Adipose tissue (tissue), 3 donors: ENCODE data around the gene SUSD1. TPM values are rescaled to one million over a fixed set of nuclear protein-coding genes. Genes with fewer than 3 reads are reported as not detected.
"Not testable (repeated sequence)": the region's sequence is repeated elsewhere in the genome, so short reads cannot be mapped to it uniquely, and the experiment has no call there.

Source experiments
- H3K27ac ChIP-seq: one replicate; pipeline ENCODE4 v1.5.1; 2013; ENCODE audit warnings: low read depth, low read length
- WGBS, 3 donors: extraction: QIAGEN DNeasy Blood & Tissue Kit; methylation state at CpG; one replicate each; pipeline ENCODE4 v1.1.7; 2013; 5-methylcytosine and 5-hydroxymethylcytosine counted together
- polyA plus RNA-seq, 3 donors: library from polyadenylated mRNA; stranded (reverse); fragments of 200-250 nt; gene quantifications; one replicate each; pipeline ENCODE4 v1.2.3, GENCODE V29; 2013
- donor health status: healthy with polysubstance abuse.
- donor health status: Bipolar disorder and iron deficiency.
- donor health status: healthy.

The SUSD1 gene
- polyA plus RNA-seq, 3 donors: 2.9 to 6.5 (median 5.7) TPM

DNA sequence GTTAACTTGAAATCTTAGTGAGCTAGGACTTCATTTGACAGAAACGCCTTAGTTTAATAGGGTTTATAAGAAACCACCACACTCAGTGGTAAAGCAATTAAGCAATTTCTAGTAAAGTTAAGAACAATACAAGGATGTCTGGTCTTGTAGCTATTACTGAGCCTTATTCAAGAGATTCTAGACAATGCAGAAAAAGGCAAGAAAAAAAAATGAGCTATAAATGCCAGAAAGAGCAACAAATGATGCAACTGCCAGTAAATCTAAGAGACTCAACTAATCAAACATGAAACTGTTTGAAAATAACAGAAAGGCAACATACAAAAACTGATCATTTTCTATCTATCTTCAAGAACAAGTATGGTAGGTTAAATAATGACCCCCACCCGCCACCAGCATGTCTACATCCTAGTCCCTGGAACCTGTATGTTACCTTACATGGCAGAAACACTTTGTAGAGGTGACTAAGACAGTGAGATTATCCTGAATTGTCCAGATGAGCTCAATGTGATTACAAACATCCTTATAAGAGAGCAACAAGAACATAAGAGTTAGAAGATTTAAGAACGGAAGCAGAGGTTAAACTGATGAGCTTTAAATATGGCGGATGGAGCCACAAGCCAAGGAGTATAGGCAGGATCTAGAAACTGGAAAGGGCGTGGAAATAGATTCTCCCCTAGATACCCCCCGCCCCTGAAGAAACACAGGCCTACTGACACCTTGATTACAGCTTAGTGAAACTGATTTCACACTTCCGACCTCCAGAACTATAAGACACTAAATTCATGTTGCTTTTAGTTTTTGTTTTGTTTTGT is 93.0 kb downstream of the SUSD1 start:
- H3K27ac ChIP-seq: no peak overlapping the region
- WGBS, 3 donors: 60 to 84% (median 72%) methylated on average over 7 of the region's 7 CpGs

GRCh38 chr9:112080831-112081542 is 94.1 kb downstream of the SUSD1 start:
- WGBS, 3 donors: 68 to 78% (median 77%) methylated on average over 5 of the region's 5 CpGs
- H3K27ac ChIP-seq: no peak overlapping the region

DNA sequence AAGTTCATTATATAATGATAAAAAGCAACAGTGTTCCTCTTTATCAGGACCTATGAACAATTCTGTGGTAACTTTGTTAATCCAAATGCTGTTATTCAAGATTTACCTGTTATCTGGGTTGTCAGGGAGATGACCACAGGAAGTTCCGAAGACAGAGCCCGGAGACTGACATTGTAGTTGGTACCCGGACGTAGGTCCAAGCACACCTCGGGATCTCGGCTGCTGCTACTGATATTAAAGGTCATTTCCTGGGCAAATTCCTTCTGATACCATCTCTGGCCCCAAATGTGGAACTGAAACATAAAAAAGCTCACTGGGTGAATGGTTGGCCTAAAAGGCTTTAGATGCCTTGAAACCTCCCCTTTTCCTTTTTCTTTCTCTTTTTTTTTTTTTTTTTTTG is 96.7 kb downstream of the SUSD1 start:
- no peak overlapping the region for H3K27ac ChIP-seq
- WGBS, 3 donors: 61 to 82% (median 71%) methylated on average over 6 of the region's 6 CpGs

DNA sequence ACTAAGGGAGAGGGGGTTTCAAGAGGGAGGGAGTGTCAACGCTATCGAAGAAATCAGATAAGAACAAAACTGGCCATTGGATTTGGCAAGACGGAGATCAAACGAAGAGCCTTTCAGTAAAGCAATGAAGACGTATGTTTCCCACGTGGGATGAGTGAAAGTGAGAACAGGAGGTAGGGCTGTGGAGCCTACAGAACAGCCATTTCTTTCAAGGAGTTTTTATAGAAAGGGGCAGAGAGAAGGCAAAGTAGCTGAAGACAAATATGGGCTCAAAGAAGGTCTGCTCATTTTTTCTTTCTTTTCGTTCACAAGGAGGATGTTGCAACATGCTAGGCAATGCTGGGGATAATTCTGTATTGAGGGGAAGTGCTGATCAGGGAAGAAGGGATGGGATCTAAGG is 98.3 kb downstream of the SUSD1 start:
- WGBS, 3 donors: 71 to 78% (median 77%) methylated on average over 7 of the region's 7 CpGs
- no peak overlapping the region for H3K27ac ChIP-seq

- H3K27ac ChIP-seq: no peak overlapping the region
- 21 to 24% (median 23%) methylated on average over 2 of the region's 2 CpGs for WGBS, 3 donors
Observed at GRCh38 chr9:112075009-112075378, 100.1 kb downstream of the SUSD1 start.

GRCh38 chr9:112074250-112075008 is 100.7 kb downstream of the SUSD1 start:
- 38 to 67% (median 45%) methylated on average over 11 of the region's 11 CpGs for WGBS, 3 donors
- peak overlapping the region; percentile 1 for H3K27ac ChIP-seq

GRCh38 chr9:112073639-112074173 is 101.4 kb downstream of the SUSD1 start:
- H3K27ac ChIP-seq: not testable (repeated sequence)
- WGBS, 3 donors: 88 to 95% (median 89%) methylated on average over 10 of the region's 10 CpGs

- 66 to 71% (median 66%) methylated on average over 9 of the region's 9 CpGs for WGBS, 3 donors
- H3K27ac ChIP-seq: no peak overlapping the region
Observed at GRCh38 chr9:112072721-112073638, 102.1 kb downstream of the SUSD1 start.

GRCh38 chr9:112069318-112070169 is 105.6 kb downstream of the SUSD1 start:
- H3K27ac ChIP-seq: no peak overlapping the region
- 78 to 88% (median 82%) methylated on average over 15 of the region's 15 CpGs for WGBS, 3 donors

GRCh38 chr9:112065806-112066606 is 109.1 kb downstream of the SUSD1 start:
- 42 to 93% (median 85%) methylated on average over 14 of the region's 14 CpGs for WGBS, 3 donors
- H3K27ac ChIP-seq: no peak overlapping the region

DNA sequence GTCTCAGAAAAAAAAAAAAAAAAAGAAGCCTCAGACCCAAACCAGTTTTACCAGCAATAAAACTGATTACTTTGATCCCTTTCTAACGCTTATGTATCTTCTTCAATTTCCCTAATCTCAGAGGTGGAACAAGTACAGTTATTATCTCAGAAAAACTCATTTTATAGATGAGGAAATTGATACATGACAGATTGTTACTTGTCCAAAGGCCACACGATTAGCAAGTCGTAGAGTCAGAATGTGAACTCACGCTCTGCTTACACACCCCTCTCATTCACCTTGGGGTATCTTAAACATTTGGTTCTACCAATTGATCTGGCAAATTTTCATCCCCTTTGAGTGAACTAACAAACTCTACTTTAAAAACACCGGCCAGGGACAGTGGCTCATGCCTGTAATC is 110.2 kb downstream of the SUSD1 start:
- H3K27ac ChIP-seq: no peak overlapping the region

GRCh38 chr9:112063586-112063985 is 111.5 kb downstream of the SUSD1 start:
- no peak overlapping the region for H3K27ac ChIP-seq
- 86 to 92% (median 92%) methylated on average over 4 of the region's 4 CpGs for WGBS, 3 donors

More for the DNA sequence above, 110.2 kb downstream of the SUSD1 start:
- 81 to 97% (median 95%) methylated on average over 5 of the region's 5 CpGs for WGBS, 3 donors

DNA sequence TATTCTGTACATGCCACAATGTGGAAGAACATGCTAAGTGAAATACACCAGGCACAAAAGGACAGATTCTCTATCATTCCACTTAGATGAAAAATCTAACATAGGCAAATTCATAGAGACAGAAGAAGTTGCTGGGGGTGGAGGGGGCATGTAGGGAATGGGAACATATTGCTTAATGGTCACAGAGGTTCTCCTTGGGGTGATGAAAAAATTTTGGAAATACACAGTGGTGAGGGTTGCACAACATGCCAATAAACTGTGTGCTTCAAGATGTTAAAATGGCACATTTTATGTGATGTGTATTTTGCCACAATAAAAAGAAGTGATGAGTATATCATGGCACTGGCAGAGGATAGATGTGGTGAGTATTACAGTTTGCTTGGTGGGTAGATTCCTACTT is 111.9 kb downstream of the SUSD1 start:
- no peak overlapping the region for H3K27ac ChIP-seq

GRCh38 chr9:112061152-112061740 is 113.9 kb downstream of the SUSD1 start:
- no peak overlapping the region for H3K27ac ChIP-seq
- WGBS, 3 donors: 4 to 53% (median 5%) methylated on average over 3 of the region's 3 CpGs

DNA sequence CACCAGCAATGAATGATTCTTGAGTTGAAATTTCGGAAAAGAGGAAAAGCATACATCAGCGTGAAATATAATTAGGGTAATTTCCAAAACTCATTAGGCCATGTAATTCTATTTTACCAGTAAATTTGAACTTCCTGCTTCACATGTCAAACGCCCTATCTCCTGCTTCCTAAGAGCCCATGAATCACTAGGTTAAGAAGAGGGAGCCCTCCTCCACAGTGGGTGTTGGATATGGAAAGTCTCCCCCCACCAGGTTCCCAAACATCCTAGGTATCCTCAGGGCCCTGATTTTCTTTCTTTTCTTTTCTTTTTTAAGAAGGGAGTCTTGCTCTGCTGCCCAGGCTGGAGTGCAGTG is 115.2 kb downstream of the SUSD1 start:
- 69 to 81% (median 80%) methylated on average over 3 of the region's 3 CpGs for WGBS, 3 donors
- H3K27ac ChIP-seq: no peak overlapping the region
